HepG2 (cell line): ENCODE results near the gene LEMD1. TPM values are rescaled to one million over a fixed set of nuclear protein-coding genes. Genes with fewer than 3 reads are reported as not detected.

Experiments used
- ATM ChIP-seq: fragments of 450-650 bp; IDR thresholded peaks from 2 replicates; pipeline ENCODE4 v1.7.1; 2017; ENCODE audit warnings: mild to moderate bottlenecking, borderline replicate concordance
- ERF ChIP-seq: IDR thresholded peaks from 2 replicates; pipeline ENCODE4 v1.6.1; 2018; ENCODE audit warnings: missing biosample characterization, missing genetic modification reagents
- FIP1L1 ChIP-seq: fragments of 200-400 bp; formaldehyde crosslinking; IDR thresholded peaks from 2 replicates; pipeline ENCODE4 v1.6.1; 2018; ENCODE audit warnings: low read depth, mild to moderate bottlenecking, low read length, moderate library complexity, borderline replicate concordance; ENCODE audit not compliant: insufficient read depth
- FOXA3 ChIP-seq: IDR thresholded peaks from 2 replicates; pipeline ENCODE4 v1.6.1; 2016; ENCODE audit warnings: missing genetic modification reagents, missing compliant biosample characterization
- GTF3A ChIP-seq: sonication (generic); formaldehyde crosslinking; conservative IDR thresholded peaks from 2 replicates; pipeline ENCODE4 v1.4.0; 2020; ENCODE audit warnings: mild to moderate bottlenecking, missing genetic modification reagents
- HNRNPH1 ChIP-seq: fragments of 200-400 bp; formaldehyde crosslinking; optimal IDR thresholded peaks from 2 replicates; pipeline ENCODE3; 2017; ENCODE audit warnings: mild to moderate bottlenecking, low read depth, low read length
- JARID2 ChIP-seq: sonication (generic); formaldehyde crosslinking; IDR thresholded peaks from 2 replicates; pipeline ENCODE4 v1.8.1; 2023; ENCODE audit warnings: missing genetic modification reagents, inconsistent platforms; ENCODE audit not compliant: insufficient replicate concordance
- KDM2A ChIP-seq: sonication (generic); formaldehyde crosslinking; IDR thresholded peaks from 2 replicates; pipeline ENCODE4 v1.4.0; 2020; ENCODE audit warnings: low read depth, missing genetic modification reagents, borderline replicate concordance
- KMT2B ChIP-seq: IDR thresholded peaks from 2 replicates; pipeline ENCODE4 v1.6.1; 2016; ENCODE audit warnings: missing genetic modification reagents, missing compliant biosample characterization
- NFIB ChIP-seq: sonication (generic); formaldehyde crosslinking; IDR thresholded peaks from 2 replicates; pipeline ENCODE4 v1.9.0; 2021; ENCODE audit warnings: missing genetic modification reagents, mild to moderate bottlenecking, borderline replicate concordance
- NKX3-1 ChIP-seq: sonication (generic); formaldehyde crosslinking; IDR thresholded peaks from 2 replicates; pipeline ENCODE4 v1.5.0; 2020; ENCODE audit warnings: missing genetic modification reagents
- NPAS2 ChIP-seq: sonication (generic); formaldehyde crosslinking; IDR thresholded peaks from 2 replicates; pipeline ENCODE4 v1.8.0; 2022; ENCODE audit warnings: mild to moderate bottlenecking, missing genetic modification reagents, borderline replicate concordance
- PHF20 ChIP-seq: sonication (generic); formaldehyde crosslinking; IDR thresholded peaks from 2 replicates; pipeline ENCODE4 v1.5.0; 2020; ENCODE audit warnings: mild to moderate bottlenecking, missing genetic modification reagents
- SOX13 ChIP-seq, 3 experiments: fragments of 450-650 bp in 1 of 3; sonication (generic) in 1 of 3; formaldehyde crosslinking in 1 of 3; IDR thresholded peaks in 2 of 3; conservative IDR thresholded peaks in 1 of 3; 2 replicates each; pipeline versions ENCODE4 v1.5.0 to v1.6.1; 2016 to 2020; ENCODE audit warnings: antibody characterized with exemption in 1 of 3, mild to moderate bottlenecking in 1 of 3, missing compliant biosample characterization in 1 of 3, missing genetic modification reagents in 1 of 3, moderate library complexity in 1 of 3
- SOX6 ChIP-seq, 2 experiments: fragments of 450-650 bp in 1 of 2; sonication (generic) in 1 of 2; formaldehyde crosslinking in 1 of 2; IDR thresholded peaks; 2 replicates each; pipeline versions ENCODE4 v1.4.0 to v1.6.1; 2017 to 2020; ENCODE audit warnings: antibody characterized with exemption in 1 of 2, mild to moderate bottlenecking in 1 of 2, missing genetic modification reagents in 1 of 2
- TAF1 ChIP-seq: sonication (generic); formaldehyde crosslinking; IDR thresholded peaks from 2 replicates; pipeline ENCODE4 v1.4.0; 2020; ENCODE audit warnings: missing genetic modification reagents
- TIGD3 ChIP-seq: sonication (generic); formaldehyde crosslinking; IDR thresholded peaks from 2 replicates; pipeline ENCODE4 v1.5.1; 2020; ENCODE audit warnings: mild to moderate bottlenecking, missing genetic modification reagents, borderline replicate concordance
- U2AF1 ChIP-seq: fragments of 200-400 bp; formaldehyde crosslinking; optimal IDR thresholded peaks from 2 replicates; pipeline ENCODE3; 2017; ENCODE audit warnings: mild to moderate bottlenecking, low read depth, low read length
- YEATS4 ChIP-seq: sonication (generic); formaldehyde crosslinking; IDR thresholded peaks from 2 replicates; pipeline ENCODE4 v1.4.0; 2020; ENCODE audit warnings: missing genetic modification reagents, borderline replicate concordance
- ZC3H4 ChIP-seq: sonication (generic); formaldehyde crosslinking; IDR thresholded peaks from 2 replicates; pipeline ENCODE4 v1.4.0; 2020; ENCODE audit warnings: missing genetic modification reagents, borderline replicate concordance
- ZNF292 ChIP-seq: sonication (generic); formaldehyde crosslinking; IDR thresholded peaks from 2 replicates; pipeline ENCODE4 v1.8.1; 2022; ENCODE audit warnings: mild to moderate bottlenecking, low read depth, missing genetic modification reagents, borderline replicate concordance
- ZNF501 ChIP-seq: sonication (generic); formaldehyde crosslinking; IDR thresholded peaks from 2 replicates; pipeline ENCODE4 v1.5.1; 2020; ENCODE audit warnings: mild to moderate bottlenecking, moderate library complexity, missing genetic modification reagents
- ZNF512B ChIP-seq: sonication (generic); formaldehyde crosslinking; IDR thresholded peaks from 2 replicates; pipeline ENCODE4 v1.5.1; 2020; ENCODE audit warnings: missing genetic modification reagents, mild to moderate bottlenecking, borderline replicate concordance
- ZNF605 ChIP-seq: sonication (generic); formaldehyde crosslinking; IDR thresholded peaks from 2 replicates; pipeline ENCODE4 v1.8.0; 2022; ENCODE audit warnings: mild to moderate bottlenecking, missing genetic modification reagents
- polyA plus RNA-seq, 8 experiments: library from polyadenylated mRNA; depleted of rRNA in 3 of 8; stranded (reverse) in 7 of 8; unstranded in 1 of 8; fragments of >200 nt; fragmentation: Illumina TruSeq in 4 of 8; extraction: Trizol in 4 of 8; gene quantifications; 2 replicates each; pipeline versions ENCODE4 v1.2.1 to v1.2.3, GENCODE V29; 2011 to 2016; ENCODE audit warnings: low read depth in 4 of 8, missing spikeins in 1 of 8, mixed read lengths in 1 of 8; ENCODE audit not compliant: insufficient read depth in 1 of 8
- total RNA-seq, 5 experiments: library from RNA; depleted of rRNA; stranded (reverse); fragments of >200 nt; fragmentation: Illumina TruSeq; extraction: Trizol; gene quantifications; 2 replicates each; pipeline ENCODE4 v1.2.3, GENCODE V29; 2016; ENCODE audit warnings: low read depth in 1 of 5

LEMD1 gene
- total and polyA plus RNA-seq, 2 of the 13 experiments (the other 11 are each of a cell fraction or from before 2014, with no cell fraction given), result 1.4 to 2.3 TPM

- TF ChIP-seq TIGD3 (no peak), FIP1L1 (0 out of 2 replicates have a peak, but pooled peaks have one; percentile 63), YEATS4 (0 out of 2 replicates have a peak, but pooled peaks have one; percentile 8), ATM (no peak), ZNF292 (CRISPR knock-in tag) (peak; percentile 47; the same call in 1 of the 2 replicates), KDM2A (CRISPR knock-in tag) (no peak), ZC3H4 (CRISPR knock-in tag) (no peak), HNRNPH1 (peak; percentile 60), FOXA3 (CRISPR knock-in tag) (peak; percentile 17; the same call in 1 of the 2 replicates), NFIB (CRISPR knock-in tag) (no peak), NPAS2 (CRISPR knock-in tag) (no peak), ZNF512B (CRISPR knock-in tag) (no peak), TAF1 (CRISPR knock-in tag) (0 out of 2 replicates have a peak, but pooled peaks have one; percentile 7), PHF20 (CRISPR knock-in tag) (no peak), ZNF605 (CRISPR knock-in tag) (no peak), U2AF1 (no peak), ZNF501 (CRISPR knock-in tag) (no peak), GTF3A (CRISPR knock-in tag) (no peak), ERF (CRISPR knock-in tag) (peak; percentile 27; the same call in 1 of the 2 replicates), SOX13 (IDR thresholded peaks at IDR 0.05) (no peak), SOX13 (CRISPR knock-in tag; conservative IDR thresholded peaks at IDR 0.05 in 1 of 2, IDR thresholded peaks at IDR 0.05 in 1 of 2) (0 out of 4 replicates have a peak, but pooled peaks of 1 of the 2 experiments have one; percentile 26), JARID2 (no peak), KMT2B (no peak), SOX6 (IDR thresholded peaks at IDR 0.05) (no peak), SOX6 (CRISPR knock-in tag; IDR thresholded peaks at IDR 0.05) (peak; percentile 43; the same call in 1 of the 2 replicates), NKX3-1 (CRISPR knock-in tag) (no peak)
Observed at GRCh38 chr1:205440476-205441317, 18.8 kb upstream of the LEMD1 start (continued).
